HG02571 (cell line): ENCODE data around the gene RUNX1.

Experiments used
- ATAC-seq: cut with Tn5 transposase; IDR thresholded peaks from one replicate; pipeline ENCODE4 v1.9.1; 2021; ENCODE audit warnings: mild to moderate bottlenecking, moderate library complexity; ENCODE audit not compliant: unreplicated experiment

RUNX1 gene

DNA sequence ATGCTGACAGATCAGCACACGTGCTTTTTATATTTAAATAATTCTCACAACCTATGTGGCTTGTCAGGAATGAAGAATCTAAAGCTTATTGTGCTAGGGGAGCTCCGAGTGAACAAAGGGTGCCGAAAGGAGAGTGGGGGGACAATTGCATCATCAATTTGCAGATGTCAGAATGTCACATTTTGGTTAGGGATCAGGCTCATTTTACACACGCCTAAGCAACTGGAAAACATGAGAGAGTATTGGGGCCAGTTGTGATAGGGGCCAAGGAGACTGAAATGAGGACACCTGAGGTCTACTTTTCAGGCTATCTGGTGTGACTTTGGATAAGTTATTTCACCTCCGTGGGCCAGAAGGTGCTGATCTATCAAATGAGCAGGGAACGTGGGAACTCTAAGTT lies 31.8 kb downstream of the RUNX1 start:
- no peak for ATAC-seq

DNA sequence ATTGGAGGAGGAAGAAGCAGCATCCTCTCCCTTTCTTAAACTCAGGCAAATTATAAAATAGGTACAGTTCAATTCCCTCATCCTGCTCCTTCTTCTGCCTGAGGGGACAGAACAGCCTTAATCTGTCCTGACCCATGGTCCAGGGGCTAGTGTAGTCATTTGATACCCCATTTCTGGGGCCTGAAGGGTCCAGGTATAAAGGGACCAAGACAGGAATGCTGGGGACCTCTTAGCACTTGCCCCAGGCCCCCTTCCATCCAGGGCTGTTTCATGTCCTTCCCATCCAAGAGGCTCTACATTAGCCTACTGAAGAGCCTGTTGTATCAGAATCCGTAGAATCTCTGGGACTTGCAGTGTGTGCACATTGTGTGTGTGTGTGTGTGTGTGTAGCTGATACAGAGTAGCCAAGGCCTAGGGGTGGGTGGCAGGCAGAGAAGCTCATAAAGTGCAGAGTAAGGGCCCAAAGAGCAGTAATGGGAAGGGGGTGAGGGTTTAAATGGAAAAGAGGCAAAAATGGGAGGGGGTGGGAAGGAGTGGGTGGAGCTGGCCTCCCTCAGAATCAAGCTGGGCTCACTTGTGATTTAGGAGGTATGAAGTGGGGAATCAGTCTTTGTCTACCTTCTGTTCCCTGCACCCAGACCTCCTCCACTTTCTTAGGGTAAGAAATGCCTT lies 32.4 kb downstream of the RUNX1 start:
- no peak for ATAC-seq

DNA sequence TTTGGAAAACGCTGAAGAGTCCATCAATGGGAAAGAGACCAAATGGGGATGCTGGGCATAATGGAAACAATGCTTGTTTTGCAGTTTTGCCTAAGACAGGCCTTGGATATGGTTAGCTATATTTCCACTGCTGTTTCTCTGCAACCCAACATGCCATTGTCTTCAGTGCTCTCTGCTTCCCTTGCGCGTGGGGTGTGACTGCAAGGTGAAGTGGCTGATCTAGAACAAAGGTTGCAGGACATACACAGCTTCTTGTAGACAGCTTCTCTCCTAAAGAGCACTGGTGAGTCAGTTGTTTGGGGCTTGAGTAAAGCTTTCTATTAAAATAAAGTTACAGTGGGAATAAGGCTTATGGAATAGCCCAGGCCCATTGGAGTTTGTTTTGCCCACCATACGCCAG lies 33.0 kb downstream of the RUNX1 start:
- no peak for ATAC-seq

DNA sequence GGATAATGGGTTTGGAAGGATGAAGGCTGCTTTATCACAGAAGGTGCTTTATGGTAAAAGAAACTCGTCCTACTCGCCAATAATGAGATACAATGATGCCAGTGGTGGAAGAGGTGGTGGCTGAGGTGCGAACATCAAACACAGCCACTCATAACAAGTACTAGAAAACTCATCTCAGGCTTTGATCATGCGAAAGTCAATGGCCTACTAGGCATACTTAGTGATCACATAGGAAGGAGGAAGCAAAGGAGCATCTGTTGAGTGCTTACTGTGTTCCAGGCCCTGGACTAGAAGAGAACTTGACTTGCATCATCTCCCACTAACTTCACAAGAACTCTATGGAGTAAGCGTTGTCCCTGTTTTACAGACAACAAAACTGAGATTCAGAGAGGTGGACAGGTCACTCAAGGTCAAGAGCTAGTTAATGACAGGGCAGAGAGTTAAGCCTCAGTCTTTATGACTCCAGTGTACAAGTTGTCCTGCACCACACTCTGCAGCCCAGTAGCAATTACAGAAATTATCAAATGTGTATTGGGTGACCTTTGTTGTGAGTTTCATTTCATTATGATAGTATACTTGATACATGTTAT lies 33.6 kb downstream of the RUNX1 start:
- ATAC-seq, result no peak

DNA sequence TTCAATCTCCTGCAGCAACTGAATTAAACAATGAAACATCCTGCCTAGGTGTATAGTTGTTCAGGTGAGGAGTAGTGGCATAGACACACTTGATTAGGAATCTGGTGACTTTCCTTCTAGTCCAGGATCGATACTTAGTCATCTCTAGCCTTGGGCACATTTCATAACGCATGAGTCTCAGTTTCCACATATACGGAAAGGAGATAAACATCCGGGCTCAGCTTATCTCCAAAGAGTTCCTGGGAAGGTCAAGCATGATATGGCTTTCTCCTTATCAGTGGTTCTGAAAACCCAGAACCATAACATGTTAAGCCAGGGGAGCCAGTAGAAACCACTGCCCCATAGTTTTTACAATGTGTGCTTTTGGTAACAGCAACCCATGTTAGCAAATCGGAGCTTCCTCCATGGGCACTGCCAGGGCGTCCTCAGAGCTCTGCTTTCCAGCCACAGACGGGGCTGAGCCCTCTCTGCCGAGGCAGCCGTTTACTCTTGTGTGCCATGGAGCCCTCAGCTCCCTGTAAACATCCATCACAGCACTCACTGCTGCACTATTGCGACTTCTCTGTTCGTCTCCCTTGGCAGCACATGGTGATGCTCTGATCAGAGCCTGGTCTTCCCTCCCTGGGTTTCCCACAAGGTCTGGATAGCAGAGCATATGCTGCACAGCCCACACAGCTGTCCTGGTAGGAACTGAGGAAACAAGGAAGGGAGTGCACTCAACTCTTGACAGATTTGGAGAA lies 34.6 kb downstream of the RUNX1 start:
- ATAC-seq, result no peak

DNA sequence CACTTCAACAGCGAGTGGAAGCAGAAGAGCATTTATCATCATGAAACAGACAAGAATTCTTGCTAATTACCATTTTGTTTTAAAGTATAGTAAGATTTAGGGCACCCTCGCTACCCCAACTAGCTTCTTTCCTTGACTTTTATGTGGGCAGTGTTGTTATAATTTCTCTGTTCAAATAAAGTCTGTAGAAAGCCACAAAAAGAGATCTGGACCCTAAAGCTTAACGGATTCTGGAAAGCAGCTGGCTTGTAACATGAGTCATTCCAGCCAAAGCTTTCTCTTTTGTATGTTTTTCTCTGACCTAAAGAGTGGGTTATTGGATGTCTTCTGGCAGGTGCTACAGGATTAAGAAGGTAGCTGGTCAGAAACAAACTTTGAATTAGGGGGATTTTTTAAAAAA lies 37.4 kb downstream of the RUNX1 start:
- no peak for ATAC-seq

DNA sequence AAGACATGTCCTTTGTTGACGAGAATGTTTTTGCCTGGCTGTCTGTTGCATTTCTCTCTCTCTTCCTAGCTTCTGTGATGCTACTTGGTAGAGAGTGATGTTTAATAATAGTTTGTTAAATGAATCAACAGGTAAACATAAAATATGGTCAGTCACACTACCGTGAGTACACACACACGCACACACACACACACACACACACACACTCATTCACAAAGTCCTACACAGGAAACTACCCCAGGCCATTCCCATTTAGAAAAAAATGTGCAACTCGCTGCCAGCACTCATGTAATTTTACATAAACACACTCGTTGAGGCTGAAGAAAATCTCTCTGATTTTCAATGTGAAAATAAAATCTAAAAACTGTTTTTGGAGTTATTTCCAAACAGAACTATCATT lies 38.7 kb downstream of the RUNX1 start:
- no peak for ATAC-seq

DNA sequence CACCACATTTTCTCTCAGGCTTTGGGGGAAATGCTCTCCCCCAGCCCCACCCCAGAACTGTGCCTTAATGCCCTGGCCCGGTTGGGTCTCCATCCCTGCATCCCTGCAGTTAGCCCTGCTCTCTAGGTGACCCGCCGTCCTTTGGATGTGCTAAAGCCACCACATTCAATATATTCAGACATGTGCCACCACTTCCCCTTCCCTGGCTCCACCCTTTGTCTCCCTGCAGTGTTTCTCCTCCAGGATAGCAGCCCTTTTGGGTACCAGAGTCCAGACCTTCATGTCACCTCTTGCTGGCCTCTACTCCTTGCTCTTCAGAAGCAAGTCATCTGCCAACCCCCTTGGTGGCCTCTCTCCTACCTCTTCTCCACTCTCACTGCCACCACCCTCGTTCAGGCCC lies 41.8 kb downstream of the RUNX1 start:
- ATAC-seq, result no peak

DNA sequence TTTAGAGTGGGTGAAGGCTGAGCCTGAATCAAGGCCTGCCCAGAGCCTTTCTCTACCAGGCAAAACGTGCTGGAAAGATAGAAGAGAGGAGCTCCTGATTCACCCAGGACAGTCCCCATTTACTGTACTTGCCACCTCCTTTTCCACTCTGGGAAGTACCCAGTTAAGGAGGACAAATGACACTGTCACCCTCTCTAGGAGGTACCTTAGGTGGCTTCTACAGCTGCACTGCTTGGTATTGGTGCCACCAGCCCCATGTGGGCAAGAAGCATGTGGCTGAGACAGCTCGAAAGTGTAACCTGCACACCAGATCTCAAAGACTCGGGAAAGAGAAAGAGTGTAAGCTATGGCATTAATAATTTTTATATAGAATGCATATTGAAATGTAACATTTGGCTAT lies 42.3 kb downstream of the RUNX1 start:
- no peak for ATAC-seq

DNA sequence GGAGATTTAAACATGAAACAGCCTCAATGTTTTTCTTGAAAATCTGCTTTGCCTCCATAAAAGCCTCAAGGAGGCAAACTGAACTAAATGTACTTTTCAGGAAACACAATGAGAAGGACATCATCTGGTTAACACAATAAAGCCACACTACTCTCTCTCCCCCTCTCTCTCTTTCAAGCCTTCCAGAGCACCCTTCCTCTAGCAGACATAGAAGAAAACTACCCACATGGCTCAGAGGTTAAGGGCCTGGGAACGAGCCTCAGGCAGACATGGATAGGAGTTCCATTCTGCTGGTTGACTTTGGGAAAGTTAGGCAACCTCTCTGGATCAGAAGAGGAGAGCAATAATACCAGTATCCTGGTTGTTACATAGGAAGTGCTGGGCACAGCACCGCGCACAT lies 42.9 kb downstream of the RUNX1 start:
- no peak for ATAC-seq

DNA sequence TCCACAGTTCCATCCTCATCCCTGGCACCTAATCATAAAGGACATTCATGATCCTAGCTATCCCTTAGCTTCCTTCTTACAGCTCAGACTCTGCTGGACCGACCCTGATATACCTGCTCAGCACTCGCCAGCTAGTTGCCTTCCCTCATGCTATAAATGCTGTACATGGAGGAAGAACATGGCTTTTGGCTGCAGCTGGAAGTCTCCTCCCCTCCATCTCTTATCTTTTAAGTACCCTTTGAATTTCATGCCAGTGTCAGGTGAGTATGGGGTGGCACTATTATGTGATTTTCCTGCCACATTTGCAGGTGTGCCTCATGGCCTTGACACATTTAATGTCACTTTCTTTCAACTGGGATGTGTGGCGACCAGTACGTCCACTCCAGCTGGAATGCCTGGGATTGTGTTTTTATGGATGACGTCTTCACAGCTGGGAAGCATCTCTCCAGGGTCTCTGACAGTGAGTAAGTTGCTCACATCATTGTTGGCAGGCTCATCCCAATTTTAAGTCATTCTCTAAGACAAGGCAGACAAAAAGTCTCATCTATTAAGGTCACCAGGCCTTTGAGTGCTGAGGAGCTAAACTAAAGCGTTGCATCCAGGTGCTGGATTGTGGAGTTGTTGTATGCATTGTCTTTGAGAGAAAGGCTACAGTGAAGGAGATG lies 43.4 kb downstream of the RUNX1 start:
- no peak for ATAC-seq

DNA sequence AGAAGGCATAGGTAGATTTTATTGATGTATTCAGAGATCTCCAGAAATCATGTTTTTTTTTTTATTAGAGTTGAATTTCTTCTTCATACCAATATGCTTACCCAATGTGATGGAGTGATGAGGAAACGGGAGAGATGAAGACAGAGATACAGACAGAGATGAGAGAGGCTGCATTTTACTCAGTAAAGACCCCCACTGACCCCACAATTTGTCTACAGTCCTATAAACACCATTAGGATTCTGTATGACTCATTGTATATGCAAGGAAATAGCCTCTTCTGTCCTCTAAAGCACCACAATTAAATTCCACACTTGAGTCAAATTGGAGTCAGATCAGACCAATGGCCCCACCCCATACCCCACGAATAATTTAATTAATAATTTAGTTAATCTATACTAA lies 44.0 kb downstream of the RUNX1 start:
- no peak for ATAC-seq

DNA sequence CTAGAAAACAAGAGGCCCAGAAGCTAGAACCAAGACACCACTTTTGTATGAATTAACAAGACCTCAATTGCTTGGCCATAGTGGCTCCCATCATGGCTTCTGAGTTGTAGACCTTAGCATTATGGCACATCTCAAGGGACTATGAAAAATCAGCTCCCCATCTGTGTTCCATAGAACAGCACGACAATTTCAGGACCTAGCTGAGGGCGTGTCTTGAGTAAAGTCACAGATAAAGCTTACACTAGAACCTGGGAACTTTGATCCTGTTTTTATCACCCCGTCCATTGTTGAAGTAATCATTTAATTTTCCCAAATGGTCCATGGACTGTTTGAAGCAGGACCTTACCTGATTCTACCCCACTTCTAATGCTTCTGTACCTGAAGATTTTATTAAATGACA lies 44.8 kb downstream of the RUNX1 start:
- ATAC-seq, result no peak

DNA sequence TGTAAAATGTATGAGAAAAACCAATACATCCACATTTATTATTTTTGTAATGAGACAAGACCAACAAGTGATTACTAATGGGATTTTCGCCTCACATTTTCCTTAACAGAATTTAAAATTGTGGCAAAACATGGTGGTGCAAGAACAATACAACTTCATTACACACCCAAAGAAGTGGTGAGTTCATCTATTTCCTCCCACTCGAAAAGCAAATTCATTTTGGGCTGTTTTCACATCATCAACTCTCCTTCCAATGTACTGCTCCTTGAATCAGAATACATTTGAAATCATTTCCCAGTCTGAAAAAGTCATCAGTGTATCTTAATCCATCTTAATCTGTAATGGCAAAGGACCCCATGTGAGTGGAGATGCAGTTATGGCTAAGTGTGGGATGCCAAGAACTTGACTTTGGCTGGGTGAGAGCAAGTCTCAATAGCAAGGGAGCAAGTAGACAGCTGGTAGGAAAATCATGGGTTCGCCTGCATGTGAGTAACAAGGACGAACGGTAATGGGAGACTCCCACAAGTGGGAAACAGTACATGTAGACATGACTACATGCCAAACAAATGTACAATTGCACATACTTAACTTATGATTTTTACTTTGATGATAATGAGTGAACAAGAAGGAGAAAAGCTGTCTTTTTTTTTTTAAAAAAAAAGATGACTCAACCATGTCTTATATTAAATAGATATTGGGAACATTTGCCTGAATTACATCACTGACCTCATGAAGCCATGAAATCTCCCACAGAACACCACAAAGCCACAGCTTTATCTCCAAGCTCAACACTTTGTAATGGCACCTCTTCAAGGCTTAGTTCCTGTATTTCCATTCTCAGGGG lies 46.0 kb downstream of the RUNX1 start:
- ATAC-seq, result no peak

DNA sequence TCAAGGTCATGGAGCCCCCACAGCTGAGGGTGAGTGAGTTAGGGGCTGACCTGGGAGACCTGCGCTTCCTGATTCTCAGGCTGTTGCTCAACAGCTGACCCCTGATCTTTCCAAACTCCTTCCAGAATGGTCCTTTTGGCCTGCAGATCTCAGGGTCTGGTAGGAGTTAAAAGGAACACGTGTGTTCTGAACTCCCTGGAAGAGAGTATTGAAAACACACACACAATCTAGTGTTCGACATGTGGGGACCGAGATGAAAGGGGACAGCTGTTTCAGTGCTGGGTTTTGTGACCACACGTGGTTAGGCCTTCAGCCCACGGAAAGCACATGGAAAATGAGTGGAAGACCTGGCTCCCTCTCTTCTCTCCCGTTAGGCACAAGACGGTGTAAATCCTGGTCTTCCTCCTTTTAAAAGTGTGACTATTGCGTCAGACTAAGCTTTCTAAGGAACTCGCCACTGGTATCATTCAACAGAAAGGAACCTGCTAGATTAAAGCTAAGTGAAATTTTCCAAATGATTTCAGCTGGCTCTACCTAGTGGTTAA lies 49.6 kb downstream of the RUNX1 start:
- ATAC-seq, result no peak

DNA sequence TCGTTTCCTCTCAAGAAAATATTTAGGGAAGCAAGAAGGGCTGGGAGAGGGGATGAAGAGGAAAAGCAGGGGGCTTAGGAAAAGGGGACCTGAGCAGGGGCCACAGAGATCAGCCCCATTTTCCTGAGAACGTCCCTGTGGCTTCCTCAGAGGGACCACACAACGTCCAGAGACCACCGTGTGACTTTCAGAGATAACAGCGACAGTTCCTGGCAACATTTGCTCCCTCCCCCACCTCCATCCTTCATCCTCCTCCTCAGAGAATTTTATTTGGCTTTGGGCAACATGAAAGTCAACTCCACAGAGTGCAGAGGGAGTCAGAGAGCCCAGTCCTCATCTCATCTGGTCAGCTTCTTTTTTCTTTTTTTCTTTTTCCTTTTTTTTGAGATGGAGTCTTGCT lies 50.9 kb downstream of the RUNX1 start:
- no peak for ATAC-seq

DNA sequence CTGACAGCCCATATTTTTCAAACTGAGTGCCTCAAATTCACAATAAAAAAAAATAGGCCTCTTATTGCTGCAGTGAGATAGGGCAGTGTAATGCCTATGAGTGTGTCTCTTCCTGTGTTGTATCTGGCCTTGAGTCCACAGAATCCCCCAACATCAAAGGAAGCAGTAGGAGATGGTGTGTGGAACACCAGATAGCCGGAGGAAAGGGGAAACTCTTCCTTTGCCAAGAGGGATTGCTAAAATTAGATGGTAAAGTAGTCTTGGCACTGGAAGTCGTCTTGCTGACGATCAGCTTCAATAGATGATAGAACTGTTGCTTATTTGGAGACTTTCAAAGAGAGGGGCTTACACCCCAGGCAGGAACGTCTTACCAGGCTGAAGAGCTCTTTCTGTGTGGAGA lies 51.8 kb downstream of the RUNX1 start:
- ATAC-seq, result no peak

DNA sequence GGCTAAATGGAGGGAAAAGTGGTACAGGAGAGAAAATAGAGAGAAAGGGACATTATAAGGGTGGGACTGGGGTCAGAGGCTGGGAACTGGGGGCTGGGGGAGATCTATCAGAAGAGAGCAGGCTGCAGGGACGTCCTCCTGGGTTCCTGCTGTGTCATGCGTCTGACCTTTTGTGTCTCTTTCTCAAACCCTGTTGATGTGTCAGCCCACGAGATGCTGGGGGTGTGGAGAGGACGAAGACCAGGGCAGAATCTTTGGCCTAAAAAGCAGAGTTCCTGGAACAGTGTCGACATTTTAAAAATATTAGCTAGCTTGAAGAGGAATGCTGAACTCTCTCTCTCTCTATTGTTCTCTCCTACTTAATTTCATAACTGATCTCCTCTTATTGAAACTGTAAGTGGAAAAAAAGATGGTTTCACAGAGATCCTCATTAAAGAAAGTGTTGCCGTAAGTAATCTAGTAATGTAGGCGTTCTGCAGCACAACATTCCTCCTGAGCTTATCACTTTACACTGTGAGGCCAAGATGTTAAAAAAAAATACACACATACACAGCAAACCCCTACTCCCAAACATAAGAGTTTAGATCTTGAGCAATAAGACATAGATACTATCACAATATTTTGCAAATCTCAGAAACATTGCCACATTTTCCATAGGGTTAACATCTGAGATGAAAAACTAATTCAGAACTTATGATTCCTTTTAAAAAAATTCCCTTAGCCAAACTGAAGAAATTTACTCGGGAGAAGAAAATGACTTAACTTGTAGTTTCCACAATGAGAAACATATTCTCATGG lies 52.6 kb downstream of the RUNX1 start:
- ATAC-seq, result no peak

DNA sequence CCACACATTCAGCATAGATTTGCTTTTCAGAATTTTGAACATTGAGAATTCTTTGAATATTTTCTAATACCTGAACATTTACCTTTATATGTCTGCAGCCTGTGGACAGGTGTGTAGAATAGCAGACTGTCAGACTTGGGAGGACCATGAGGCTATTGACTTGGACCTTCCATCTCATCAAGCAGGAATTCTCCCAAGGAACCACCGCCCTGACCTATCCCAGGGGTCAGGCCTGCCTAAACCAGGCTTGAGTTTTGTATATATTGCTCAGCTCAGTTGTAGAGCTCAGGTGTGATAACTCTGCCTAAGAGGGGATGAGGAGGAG lies 53.2 kb downstream of the RUNX1 start:
- no peak for ATAC-seq
